ENCODE data around the gene DUSP9. TPM values are rescaled to one million over a fixed set of nuclear protein-coding genes. Genes with fewer than 3 reads are reported as not detected.

The DUSP9 gene
- total and polyA plus RNA-seq, 10 of the 15 experiments (the other 5 are each of a cell fraction or from before 2014, with no cell fraction given): 0.10 TPM; not detected in 9

DNA sequence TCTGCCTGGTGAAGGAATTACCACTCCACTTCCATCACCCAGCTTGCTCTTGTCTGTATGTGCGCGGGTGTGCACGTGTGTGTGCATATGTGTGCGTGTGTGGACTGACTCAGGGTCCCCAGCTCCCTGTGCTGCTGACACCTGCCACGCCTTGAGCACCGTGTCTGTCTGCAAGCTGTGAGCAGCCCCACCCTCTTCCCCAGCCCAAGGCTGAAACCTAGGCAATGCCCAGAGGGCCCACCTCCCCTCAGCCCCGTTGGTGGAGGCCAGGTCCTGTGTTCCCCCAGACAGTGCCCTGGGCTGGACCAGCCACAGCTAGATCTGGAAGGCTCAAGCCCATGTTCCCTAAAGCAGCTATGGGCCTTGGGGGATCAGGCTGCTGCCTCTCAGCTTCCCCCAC, 46.1 kb upstream of the DUSP9 start:
- ChIA-PET CTCF (interaction anchor here (1.4 to 4.2 kb wide), 3 partner anchors 8 to 35 kb away, joined by 4 to 18 read pairs (median 4); no protein-coding TSS in a partner anchor), SMC1A (ENCODE audit: uncharacterized antibody, unreplicated experiment) (interaction anchor here (1.6 kb wide), 1 partner anchor 61 kb away, joined by 3 read pairs; no protein-coding TSS in a partner anchor), RAD21 (ENCODE audit: unreplicated experiment) (no interaction called here), POLR2A (interaction anchor here (0.6 kb wide), 1 partner anchor 84 kb away, joined by 3 read pairs; no protein-coding TSS in a partner anchor)
- Histone ChIP-seq H3K4me3 (no peak overlapping the region), H3K9ac (ENCODE audit: control insufficient read depth, insufficient read depth, low read length) (no peak overlapping the region), H3K4me1 (ENCODE audit: control insufficient read depth, insufficient read depth, low read length) (no peaks in the 10 kb centered on the region; the same call in 1 of the 2 replicates), H2AFZ (ENCODE audit: control insufficient read depth, low read depth, low read length) (no peak overlapping the region), H3K27ac (ENCODE audit: control insufficient read depth, insufficient read depth) (no peak overlapping the region), H3K27me3 (replicated peaks in 1 of 2; ENCODE audit: control insufficient read depth in 2 of 2, insufficient read depth in 2 of 2, low read length in 1 of 2) (no peaks in the 10 kb centered on the region), H3K4me2 (ENCODE audit: control insufficient read depth, insufficient read depth) (no peak overlapping the region), H3K79me2 (ENCODE audit: control insufficient read depth, insufficient read depth, low read length) (peaks cover 14% of the 10 kb centered on the region), H4K20me1 (ENCODE audit: control insufficient read depth, insufficient read depth) (no peaks in the 10 kb centered on the region), H3K36me3 (ENCODE audit: control insufficient read depth in 2 of 2, insufficient read depth in 2 of 2, low read length in 1 of 2) (no peaks in the 10 kb centered on the region), H3K9me3 (replicated peaks; ENCODE audit: control insufficient read depth, insufficient read depth, low read length) (no peaks in the 10 kb centered on the region; the same call in 2 of the 3 replicates)
- TF ChIP-seq CREM (IDR thresholded peaks at IDR 0.05; ENCODE audit: low read depth) (no peak), CHD2 (IDR thresholded peaks at IDR 0.05; ENCODE audit: borderline replicate concordance, low read depth, low read length) (no peak), POLR2A (IDR thresholded peaks at IDR 0.05; ENCODE audit: low read depth, low read length) (no peak), POLR2AphosphoS2 (IDR thresholded peaks at IDR 0.05; ENCODE audit: low read depth, low read length) (no peak), STAT3 (IDR thresholded peaks at IDR 0.05; ENCODE audit: low read depth, low read length) (no peak), POLR2AphosphoS5 (IDR thresholded peaks at IDR 0.05; ENCODE audit: low read length) (no peak)
- TF ChIP-seq, protein P1, sequence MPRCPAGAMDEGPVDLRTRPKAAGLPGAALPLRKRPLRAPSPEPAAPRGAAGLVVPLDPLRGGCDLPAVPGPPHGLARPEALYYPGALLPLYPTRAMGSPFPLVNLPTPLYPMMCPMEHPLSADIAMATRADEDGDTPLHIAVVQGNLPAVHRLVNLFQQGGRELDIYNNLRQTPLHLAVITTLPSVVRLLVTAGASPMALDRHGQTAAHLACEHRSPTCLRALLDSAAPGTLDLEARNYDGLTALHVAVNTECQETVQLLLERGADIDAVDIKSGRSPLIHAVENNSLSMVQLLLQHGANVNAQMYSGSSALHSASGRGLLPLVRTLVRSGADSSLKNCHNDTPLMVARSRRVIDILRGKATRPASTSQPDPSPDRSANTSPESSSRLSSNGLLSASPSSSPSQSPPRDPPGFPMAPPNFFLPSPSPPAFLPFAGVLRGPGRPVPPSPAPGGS (IDR thresholded peaks at IDR 0.05; ENCODE audit: borderline replicate concordance, insufficient read depth, low read depth, low read length, poor library complexity, severe bottlenecking): peak; percentile 47
- TF ChIP-seq, protein P2, sequence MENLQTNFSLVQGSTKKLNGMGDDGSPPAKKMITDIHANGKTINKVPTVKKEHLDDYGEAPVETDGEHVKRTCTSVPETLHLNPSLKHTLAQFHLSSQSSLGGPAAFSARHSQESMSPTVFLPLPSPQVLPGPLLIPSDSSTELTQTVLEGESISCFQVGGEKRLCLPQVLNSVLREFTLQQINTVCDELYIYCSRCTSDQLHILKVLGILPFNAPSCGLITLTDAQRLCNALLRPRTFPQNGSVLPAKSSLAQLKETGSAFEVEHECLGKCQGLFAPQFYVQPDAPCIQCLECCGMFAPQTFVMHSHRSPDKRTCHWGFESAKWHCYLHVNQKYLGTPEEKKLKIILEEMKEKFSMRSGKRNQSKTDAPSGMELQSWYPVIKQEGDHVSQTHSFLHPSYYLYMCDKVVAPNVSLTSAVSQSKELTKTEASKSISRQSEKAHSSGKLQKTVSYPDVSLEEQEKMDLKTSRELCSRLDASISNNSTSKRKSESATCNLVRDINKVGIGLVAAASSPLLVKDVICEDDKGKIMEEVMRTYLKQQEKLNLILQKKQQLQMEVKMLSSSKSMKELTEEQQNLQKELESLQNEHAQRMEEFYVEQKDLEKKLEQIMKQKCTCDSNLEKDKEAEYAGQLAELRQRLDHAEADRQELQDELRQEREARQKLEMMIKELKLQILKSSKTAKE (IDR thresholded peaks at IDR 0.05; ENCODE audit: low read depth, poor library complexity, severe bottlenecking): no peak
- TF ChIP-seq, protein P3, sequence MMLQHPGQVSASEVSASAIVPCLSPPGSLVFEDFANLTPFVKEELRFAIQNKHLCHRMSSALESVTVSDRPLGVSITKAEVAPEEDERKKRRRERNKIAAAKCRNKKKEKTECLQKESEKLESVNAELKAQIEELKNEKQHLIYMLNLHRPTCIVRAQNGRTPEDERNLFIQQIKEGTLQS (IDR thresholded peaks at IDR 0.05; ENCODE audit: borderline replicate concordance, extremely low read depth, low read depth, low read length): no peak
- no TSS peak for BruUV-seq (replicated peaks)
- in situ Hi-C loops (cut with MboI) (loop anchor here (10.0 kb wide), 1 partner anchor 114 kb away; no protein-coding TSS in a partner anchor), intact Hi-C loops (cut with micrococcal nuclease; ENCODE audit: unreplicated experiment) (no loop called here)
- DNase-seq (ENCODE audit: low read depth, low spot score): no peak
- WGBS (ENCODE audit: insufficient coverage, insufficient replicate concordance, low lambda C conversion rate, missing lambda C conversion rate): 60% methylated on average over 7 of the region's 7 CpGs
- FAIRE-seq: no peak
- no peak for ATAC-seq

All from GM12878 (cell line).